GM12891 (cell line): ENCODE data around the gene CCL17.

Experiments used
- DNase-seq: peaks from one replicate; pipeline ENCODE4 v3.0.0; 2011; ENCODE audit warnings: low spot score; ENCODE audit not compliant: insufficient read length
- FAIRE-seq: peaks from 2 replicates; lab custom pipeline; 2011; peaks lifted over from hg19 to GRCh38; lab: Jason Lieb, UNC
- PAX5 ChIP-seq: IDR thresholded peaks from 2 replicates; pipeline ENCODE4 v1.6.1; 2011; ENCODE audit warnings: low read length, moderate library complexity, mild to moderate bottlenecking; ENCODE audit not compliant: insufficient read depth, severe bottlenecking
- POLR2A ChIP-seq: IDR thresholded peaks from 2 replicates; pipeline ENCODE4 v1.6.1; 2011; ENCODE audit warnings: low read depth, low read length, control low read depth
- POLR2AphosphoS5 ChIP-seq: IDR thresholded peaks from 2 replicates; pipeline ENCODE4 v1.6.1; 2011; ENCODE audit warnings: low read depth, low read length, control low read depth
- POU2F2 ChIP-seq: IDR thresholded peaks from 2 replicates; pipeline ENCODE4 v1.6.1; 2011; ENCODE audit warnings: low read depth, mild to moderate bottlenecking, control low read depth, low read length, moderate library complexity
- SPI1 ChIP-seq: IDR thresholded peaks from 2 replicates; pipeline ENCODE4 v1.6.1; 2011; ENCODE audit warnings: low read depth, low read length, control low read depth
- TAF1 ChIP-seq: IDR thresholded peaks from 2 replicates; pipeline ENCODE4 v1.6.1; 2011; ENCODE audit warnings: low read depth, low read length, control low read depth

Gene CCL17

GRCh38 chr16:57409870-57410587 lies 5.5 kb downstream of the CCL17 start:
- TF ChIP-seq TAF1 (no peak), SPI1 (no peak), POLR2AphosphoS5 (no peak), POLR2A (no peak), POU2F2 (no peak), PAX5 (no peak)
- DNase-seq, result no peak
- no peak for FAIRE-seq

DNA sequence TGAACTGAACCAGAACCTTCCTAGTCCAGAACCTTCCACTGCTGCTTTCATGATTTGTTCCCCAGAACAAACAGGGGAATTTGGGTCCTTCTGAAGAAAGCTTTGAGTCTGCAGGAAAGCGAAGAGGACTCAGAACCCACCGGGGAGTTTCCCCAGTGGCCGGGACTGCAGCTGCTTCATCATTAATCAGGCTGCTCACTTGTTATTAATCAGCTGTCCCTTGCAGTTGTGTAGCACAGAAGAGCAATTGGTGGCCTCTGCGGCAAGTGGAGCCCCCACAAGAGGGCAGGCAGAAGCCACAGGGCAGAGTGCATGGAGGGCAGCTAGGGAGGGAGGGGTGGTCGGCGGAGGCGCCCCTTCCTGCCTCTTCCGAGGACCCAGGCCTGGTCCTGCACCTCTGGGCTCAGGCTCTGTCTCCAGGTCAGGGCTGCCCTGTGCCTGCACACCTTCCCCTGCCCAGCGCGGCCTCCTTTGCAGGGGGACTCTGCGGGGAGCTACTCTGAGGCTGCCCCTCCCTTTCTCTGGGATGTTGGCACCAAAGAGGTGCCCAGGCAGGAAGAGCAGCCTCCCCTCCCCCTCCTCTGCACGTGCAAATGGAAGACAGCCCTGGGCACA lies 6.9 kb downstream of the CCL17 start:
- DNase-seq, result no peak
- FAIRE-seq, result peak; percentile 50
- TF ChIP-seq SPI1 (no peak), PAX5 (no peak), POLR2A (no peak), POU2F2 (no peak), POLR2AphosphoS5 (no peak), TAF1 (no peak)

- no peak for FAIRE-seq
- TF ChIP-seq POU2F2 (no peak), POLR2A (no peak), PAX5 (no peak), TAF1 (no peak), SPI1 (no peak), POLR2AphosphoS5 (no peak)
These were observed 8.0 kb downstream of the CCL17 start for GRCh38 chr16:57412584-57412983.

GRCh38 chr16:57413301-57413730 lies 8.7 kb downstream of the CCL17 start:
- DNase-seq, result peak; percentile 72

More at GRCh38 chr16:57412584-57412983, 8.0 kb downstream of the CCL17 start:
- DNase-seq, result no peak

DNA sequence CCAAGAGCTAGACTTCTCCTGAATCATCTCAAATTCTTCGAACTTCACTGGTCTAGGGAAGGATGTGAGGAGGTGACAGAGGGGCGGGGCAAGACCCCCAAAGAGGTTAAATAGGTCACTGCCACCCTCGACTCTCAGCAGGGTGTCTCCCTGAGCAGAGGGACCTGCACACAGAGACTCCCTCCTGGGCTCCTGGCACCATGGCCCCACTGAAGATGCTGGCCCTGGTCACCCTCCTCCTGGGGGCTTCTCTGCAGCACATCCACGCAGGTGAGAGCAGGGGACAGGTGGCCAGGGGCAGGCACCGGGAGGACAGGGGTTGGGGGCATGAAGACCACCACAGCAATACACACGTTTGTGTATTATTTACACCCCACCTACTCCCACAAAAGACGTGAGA lies 9.2 kb downstream of the CCL17 start:
- FAIRE-seq (no peak), DNase-seq (no peak)
- TF ChIP-seq POLR2AphosphoS5, result no peak
- TF ChIP-seq TAF1, result no peak
- no peak for TF ChIP-seq SPI1
- no peak for TF ChIP-seq POLR2A

More at GRCh38 chr16:57413301-57413730, 8.7 kb downstream of the CCL17 start:
- TF ChIP-seq PAX5, result peak; percentile 79
- TF ChIP-seq POLR2A, result peak; percentile 37; the same call in 1 of the 2 replicates
- no peak for TF ChIP-seq TAF1
- TF ChIP-seq SPI1, result peak; percentile 91
- peak; percentile 96 for FAIRE-seq

DNA sequence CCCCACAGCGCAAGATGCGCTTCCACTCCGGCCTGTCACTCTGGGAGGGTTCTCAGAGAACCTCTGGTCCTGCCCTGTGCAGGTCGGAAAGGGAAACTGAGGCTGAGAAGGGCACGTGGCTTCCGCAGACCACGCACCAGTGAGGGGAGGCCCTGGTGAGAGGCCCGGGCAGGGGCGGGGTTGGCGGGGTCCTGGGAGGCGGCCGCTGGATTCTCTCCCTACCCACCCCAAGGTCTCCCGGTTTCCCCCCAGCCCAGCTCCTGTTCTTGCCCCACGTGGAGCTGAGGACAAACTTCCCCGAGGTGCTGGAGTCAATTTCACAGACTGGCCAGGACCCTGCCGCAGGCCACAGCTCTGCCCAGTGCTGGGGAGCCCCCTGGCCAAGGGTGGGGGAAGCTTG lies 11.5 kb downstream of the CCL17 start:
- FAIRE-seq (no peak), DNase-seq (no peak)
- no peak for TF ChIP-seq POLR2A
- no peak for TF ChIP-seq POU2F2
- no peak for TF ChIP-seq POLR2AphosphoS5
- no peak for TF ChIP-seq TAF1
- no peak for TF ChIP-seq SPI1
- TF ChIP-seq PAX5, result no peak

DNA sequence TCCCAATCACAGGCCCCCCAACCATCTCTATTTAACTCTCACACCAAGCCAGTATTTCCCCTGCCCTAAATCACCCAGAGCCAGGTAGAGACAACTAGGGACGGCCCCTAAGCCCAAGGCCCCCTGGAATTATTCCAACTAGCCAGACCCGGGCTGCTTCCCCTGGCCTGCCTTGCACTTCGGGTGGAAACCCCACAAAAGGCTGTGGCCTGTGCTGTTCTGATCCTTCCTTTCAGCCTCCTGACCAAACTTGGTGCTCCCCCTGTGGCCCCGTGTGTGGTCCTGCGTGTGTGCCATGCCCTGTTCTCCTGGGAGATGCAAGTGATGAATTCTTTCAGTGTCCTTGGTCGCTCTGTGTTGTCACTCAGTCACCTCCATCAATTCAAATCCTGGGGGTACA lies 14.9 kb downstream of the CCL17 start:
- DNase-seq (no peak), FAIRE-seq (no peak)
- TF ChIP-seq SPI1, result no peak
- no peak for TF ChIP-seq TAF1
- no peak for TF ChIP-seq POLR2A
- no peak for TF ChIP-seq POLR2AphosphoS5
- TF ChIP-seq POU2F2, result no peak
- no peak for TF ChIP-seq PAX5

- FAIRE-seq (no peak), DNase-seq (no peak)
- no peak for TF ChIP-seq PAX5
- no peak for TF ChIP-seq SPI1
- no peak for TF ChIP-seq POLR2A
These were observed 17.7 kb downstream of the CCL17 start for GRCh38 chr16:57422026-57422944.

- DNase-seq (no peak), FAIRE-seq (no peak)
- no peak for TF ChIP-seq POLR2AphosphoS5
- no peak for TF ChIP-seq POLR2A
- TF ChIP-seq SPI1, result no peak
- TF ChIP-seq PAX5, result no peak
- no peak for TF ChIP-seq POU2F2
- TF ChIP-seq TAF1, result no peak
These were observed 18.6 kb downstream of the CCL17 start for GRCh38 chr16:57423152-57423551.

GRCh38 chr16:57424583-57424982 lies 20.0 kb downstream of the CCL17 start:
- DNase-seq (no peak), FAIRE-seq (no peak)
- no peak for TF ChIP-seq POU2F2
- no peak for TF ChIP-seq PAX5
- TF ChIP-seq SPI1, result no peak
- TF ChIP-seq POLR2A, result no peak
